Endothelial cell of umbilical vein (primary cell): Measurements from ENCODE around the gene RBM43. TPM values are rescaled to one million over a fixed set of nuclear protein-coding genes. Genes with fewer than 3 reads are reported as not detected.

Experiments used
- BruUV-seq: library from RNA; stranded (reverse); fragments of 400-500 nt; replicated peaks from 2 replicates; lab custom pipeline; 2021; lab: Mats Ljungman, UMichigan
- CTCF ChIA-PET: fragments of 300-600, 350-600 bp; sonication (Branson Sonifier 250); formaldehyde crosslinking; loops from one replicate; lab custom pipeline; 2021; ENCODE audit warnings: antibody characterized with exemption, inconsistent platforms; lab: Charles Lee
- POLR2A ChIA-PET: fragments of 300-600, 350-600 bp; sonication (Branson Sonifier 250); formaldehyde crosslinking; loops from one replicate; lab custom pipeline; 2021; ENCODE audit warnings: antibody characterized with exemption, inconsistent platforms; lab: Charles Lee
- DNase-seq: peaks from one replicate; pipeline ENCODE4 v3.0.0-alpha.2; 2011; ENCODE audit warnings: low read depth, low spot score
- FAIRE-seq: peaks from 2 replicates; lab custom pipeline; 2011; peaks lifted over from hg19 to GRCh38; lab: Jason Lieb, UNC
- H2AFZ ChIP-seq: 2 replicates; pipeline ENCODE4 v1.6.0; 2012; ENCODE audit warnings: low read depth, low read length, control low read depth, inconsistent platforms
- H3K27ac ChIP-seq: 2 replicates; pipeline ENCODE4 v1.5.1; 2011; ENCODE audit warnings: low read depth, mild to moderate bottlenecking, control low read depth, low read length, moderate library complexity; ENCODE audit not compliant: insufficient read depth
- H3K27me3 ChIP-seq, 2 experiments: 2 replicates each; pipeline versions ENCODE4 v1.6.0 to v1.6.1; 2011; ENCODE audit warnings: low read length in 2 of 2, mixed read lengths in 1 of 2; ENCODE audit not compliant: control insufficient read depth in 2 of 2, insufficient read depth in 2 of 2
- H3K36me3 ChIP-seq, 2 experiments: 2 replicates in 1 of 2; 3 replicates in 1 of 2; pipeline ENCODE4 v1.5.1; 2011; ENCODE audit warnings: low read length in 2 of 2, mild to moderate bottlenecking in 1 of 2, moderate library complexity in 1 of 2; ENCODE audit not compliant: control insufficient read depth in 2 of 2, insufficient read depth in 2 of 2; ENCODE audit errors: extremely low read depth in 1 of 2
- H3K4me1 ChIP-seq: 3 replicates; pipeline ENCODE4 v1.5.1; 2011; ENCODE audit warnings: mild to moderate bottlenecking, low read length; ENCODE audit not compliant: control insufficient read depth, insufficient read depth; ENCODE audit errors: extremely low read depth
- H3K4me2 ChIP-seq: 2 replicates; pipeline ENCODE4 v1.6.1; 2011; ENCODE audit warnings: low read length, control low read depth, mixed read lengths; ENCODE audit not compliant: insufficient read depth
- H3K4me3 ChIP-seq, 3 experiments: fragments of 200-600 bp in 1 of 3; sonication (generic), shearing (Covaris generic) in 1 of 3; replicated peaks in 1 of 3; 2 replicates each; pipeline ENCODE4 v1.5.1; 2011 to 2016; ENCODE audit warnings: control low read depth in 3 of 3, low read length in 3 of 3, mild to moderate bottlenecking in 2 of 3, inconsistent platforms in 1 of 3, low read depth in 1 of 3, moderate library complexity in 1 of 3; ENCODE audit not compliant: insufficient read depth in 1 of 3
- H3K79me2 ChIP-seq: 2 replicates; pipeline ENCODE4 v1.6.0; 2012; ENCODE audit warnings: low read length, inconsistent platforms; ENCODE audit not compliant: control insufficient read depth, insufficient read depth
- H3K9ac ChIP-seq: replicated peaks from 2 replicates; pipeline ENCODE3; 2011; ENCODE audit warnings: low read length, control low read depth; ENCODE audit not compliant: insufficient read depth; ENCODE audit errors: extremely low read depth
- H3K9me1 ChIP-seq: replicated peaks from 3 replicates; pipeline ENCODE4 v1.6.0; 2011; ENCODE audit warnings: mild to moderate bottlenecking, low read length; ENCODE audit not compliant: control insufficient read depth, insufficient read depth; ENCODE audit errors: extremely low read depth
- H3K9me3 ChIP-seq: replicated peaks from 2 replicates; pipeline ENCODE4 v1.5.1; 2012; ENCODE audit warnings: low read length, inconsistent platforms; ENCODE audit not compliant: control insufficient read depth, insufficient read depth
- H4K20me1 ChIP-seq: replicated peaks from 2 replicates; pipeline ENCODE3; 2011; ENCODE audit warnings: mild to moderate bottlenecking, low read length; ENCODE audit not compliant: control insufficient read depth, insufficient read depth; ENCODE audit errors: extremely low read depth
- EZH2 ChIP-seq: IDR thresholded peaks from 2 replicates; pipeline ENCODE4 v1.6.1; 2012; ENCODE audit warnings: borderline replicate concordance, low read depth, mild to moderate bottlenecking, moderate library complexity, low read length, inconsistent platforms; ENCODE audit not compliant: severe bottlenecking
- FOS ChIP-seq: IDR thresholded peaks from 2 replicates; pipeline ENCODE4 v1.6.1; 2011; ENCODE audit warnings: mild to moderate bottlenecking, low read length, moderate library complexity, borderline replicate concordance; ENCODE audit not compliant: insufficient read depth
- GATA2 ChIP-seq: IDR thresholded peaks from 2 replicates; pipeline ENCODE4 v1.7.0; 2011; ENCODE audit warnings: low read depth, mild to moderate bottlenecking, moderate library complexity, mixed read lengths, low read length; ENCODE audit not compliant: insufficient read length, insufficient read depth
- JUN ChIP-seq: IDR thresholded peaks from 2 replicates; pipeline ENCODE4 v1.6.1; 2011; ENCODE audit warnings: borderline replicate concordance, low read depth; ENCODE audit not compliant: insufficient read length, insufficient read depth
- POLR2AphosphoS5 ChIP-seq: IDR thresholded peaks from 2 replicates; pipeline ENCODE4 v1.6.1; 2012; ENCODE audit warnings: low read depth, mild to moderate bottlenecking, control low read depth, low read length, moderate library complexity; ENCODE audit not compliant: insufficient read depth
- dilution Hi-C: fragments of 300-500 bp; cut with MboI; formaldehyde crosslinking; loops from one replicate; pipeline ENCODE4 v1.15.0; 2019; ENCODE audit warnings: low sequenced_read_pairs; ENCODE audit not compliant: extremely low pct_ligation_motif_present
- intact Hi-C: fragments of 100-400 bp; cut with micrococcal nuclease; formaldehyde crosslinking; loops from one replicate; pipeline ENCODE4 v1.10.0; 2022
- polyA plus RNA-seq, 4 experiments: library from polyadenylated mRNA; depleted of rRNA in 3 of 4; stranded (reverse) in 3 of 4; unstranded in 1 of 4; fragments of >200 nt; gene quantifications; 2 replicates each; pipeline versions ENCODE4 v1.2.1 to v1.2.3, GENCODE V29; 2011 to 2012; ENCODE audit warnings: missing spikeins in 1 of 4
- total RNA-seq: library from RNA; stranded (reverse); gene quantifications from 2 replicates; pipeline ENCODE4 v1.2.3, GENCODE V29; 2021
- TF ChIP-seq, protein P1 (sequence below): IDR thresholded peaks from 2 replicates; pipeline ENCODE4 v1.6.1; 2011; ENCODE audit not compliant: insufficient read depth, insufficient read length
- TF ChIP-seq, protein P2 (sequence below), 2 donors: IDR thresholded peaks; 1 replicate in 1 of 2; 2 replicates in 1 of 2; pipeline ENCODE4 v1.5.1; 2011; ENCODE audit warnings: low read length in 2 of 2, mild to moderate bottlenecking in 2 of 2, moderate library complexity in 2 of 2, control low read depth in 1 of 2, inconsistent platforms in 1 of 2, low read depth in 1 of 2; ENCODE audit not compliant: insufficient read depth in 1 of 2; ENCODE audit errors: extremely low read depth in 1 of 2

RBM43 gene
- total and polyA plus RNA-seq, 2 donors (not counting 3 experiments of a cell fraction or from before 2014, with no cell fraction given): 3.7 to 6.5 TPM

GRCh38 chr2:151275291-151275690 is 13.6 kb upstream of the RBM43 start:
- H3K79me2 ChIP-seq: no peaks in the 10 kb centered on the region
- no peak overlapping the region for H3K9ac ChIP-seq
- ChIA-PET CTCF (no interaction called here), POLR2A (no interaction called here)
- H3K9me3 ChIP-seq: no peaks in the 10 kb centered on the region
- no peaks in the 10 kb centered on the region for H3K27me3 ChIP-seq
- H4K20me1 ChIP-seq: no peaks in the 10 kb centered on the region
- TF ChIP-seq GATA2: no peak
- TF ChIP-seq EZH2: no peak
- TF ChIP-seq, protein P1, sequence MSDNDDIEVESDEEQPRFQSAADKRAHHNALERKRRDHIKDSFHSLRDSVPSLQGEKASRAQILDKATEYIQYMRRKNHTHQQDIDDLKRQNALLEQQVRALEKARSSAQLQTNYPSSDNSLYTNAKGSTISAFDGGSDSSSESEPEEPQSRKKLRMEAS: no peak
- no peak for TF ChIP-seq FOS
- H3K4me1 ChIP-seq: no peaks in the 10 kb centered on the region
- peaks cover 0 to 9% of the 10 kb centered on the region in 2 experiments for H3K36me3 ChIP-seq
- dilution Hi-C loops (no loop called here), intact Hi-C loops (no loop called here)
- FAIRE-seq: no peak
- no peak overlapping the region for H3K27ac ChIP-seq
- no peak overlapping the region for H2AFZ ChIP-seq
- H3K4me2 ChIP-seq: no peak overlapping the region
- no TSS peak for BruUV-seq
- no peak overlapping the region for H3K4me3 ChIP-seq
- DNase-seq: no peak
- no peaks in the 10 kb centered on the region for H3K9me1 ChIP-seq

GRCh38 chr2:151271824-151272223 is 10.2 kb upstream of the RBM43 start:
- no peak for DNase-seq
- H4K20me1 ChIP-seq: no peaks in the 10 kb centered on the region
- H3K9ac ChIP-seq: no peak overlapping the region
- no peaks in the 10 kb centered on the region for H3K9me3 ChIP-seq
- no peak overlapping the region for H2AFZ ChIP-seq
- intact Hi-C loops: no loop called here
- TF ChIP-seq FOS (no peak), JUN (no peak), POLR2AphosphoS5 (no peak)
- TF ChIP-seq, protein P2, sequence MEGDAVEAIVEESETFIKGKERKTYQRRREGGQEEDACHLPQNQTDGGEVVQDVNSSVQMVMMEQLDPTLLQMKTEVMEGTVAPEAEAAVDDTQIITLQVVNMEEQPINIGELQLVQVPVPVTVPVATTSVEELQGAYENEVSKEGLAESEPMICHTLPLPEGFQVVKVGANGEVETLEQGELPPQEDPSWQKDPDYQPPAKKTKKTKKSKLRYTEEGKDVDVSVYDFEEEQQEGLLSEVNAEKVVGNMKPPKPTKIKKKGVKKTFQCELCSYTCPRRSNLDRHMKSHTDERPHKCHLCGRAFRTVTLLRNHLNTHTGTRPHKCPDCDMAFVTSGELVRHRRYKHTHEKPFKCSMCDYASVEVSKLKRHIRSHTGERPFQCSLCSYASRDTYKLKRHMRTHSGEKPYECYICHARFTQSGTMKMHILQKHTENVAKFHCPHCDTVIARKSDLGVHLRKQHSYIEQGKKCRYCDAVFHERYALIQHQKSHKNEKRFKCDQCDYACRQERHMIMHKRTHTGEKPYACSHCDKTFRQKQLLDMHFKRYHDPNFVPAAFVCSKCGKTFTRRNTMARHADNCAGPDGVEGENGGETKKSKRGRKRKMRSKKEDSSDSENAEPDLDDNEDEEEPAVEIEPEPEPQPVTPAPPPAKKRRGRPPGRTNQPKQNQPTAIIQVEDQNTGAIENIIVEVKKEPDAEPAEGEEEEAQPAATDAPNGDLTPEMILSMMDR (IDR thresholded peaks at IDR 0.05; ENCODE audit: extremely low read depth in 1 of 2, insufficient read depth in 1 of 2, low read depth in 1 of 2, low read length in 2 of 2): no peak
- H3K36me3 ChIP-seq: peaks cover 0 to 13% of the 10 kb centered on the region in 2 experiments
- BruUV-seq: no TSS peak
- no peaks in the 10 kb centered on the region for H3K27me3 ChIP-seq
- H3K27ac ChIP-seq: no peak overlapping the region
- H3K79me2 ChIP-seq: no peaks in the 10 kb centered on the region
- dilution Hi-C loops: no loop called here
- FAIRE-seq: no peak
- H3K9me1 ChIP-seq: no peaks in the 10 kb centered on the region
- CTCF ChIA-PET: no interaction called here
- no peak overlapping the region for H3K4me3 ChIP-seq
- no peaks in the 10 kb centered on the region for H3K4me1 ChIP-seq
- H3K4me2 ChIP-seq: no peak overlapping the region
- POLR2A ChIA-PET: no interaction called here
